GM06990 (cell line): ENCODE data around the gene DYNC1LI2.
A peak's percentile ranks its signal among the peaks of the same experiment; 100 is the strongest.

ENCODE experiments used
- DNase-seq: peaks from one replicate; pipeline ENCODE4 v3.0.0-alpha.2; 2011; ENCODE audit not compliant: insufficient read length; ENCODE audit errors: extremely low read depth
- H3K27me3 ChIP-seq: replicated peaks from 2 replicates; pipeline ENCODE4 v1.6.0; 2011; ENCODE audit warnings: low read length; ENCODE audit not compliant: control insufficient read depth, insufficient read depth
- H3K36me3 ChIP-seq: 2 replicates; pipeline ENCODE4 v1.5.1; 2011; ENCODE audit warnings: low read length; ENCODE audit not compliant: control insufficient read depth, insufficient read depth
- H3K4me3 ChIP-seq: replicated peaks from 2 replicates; pipeline ENCODE4 v1.5.1; 2011; ENCODE audit warnings: low read depth, mild to moderate bottlenecking, control low read depth, low read length
- TF ChIP-seq, protein P1 (sequence below): IDR thresholded peaks from 2 replicates; pipeline ENCODE4 v1.5.1; 2011; ENCODE audit warnings: low read length, control low read depth, mild to moderate bottlenecking, inconsistent platforms; ENCODE audit not compliant: insufficient read depth, poor library complexity, severe bottlenecking

The DYNC1LI2 gene

GRCh38 chr16:66746048-66746447 lies 5.4 kb downstream of the DYNC1LI2 start:
- Histone ChIP-seq H3K36me3 (peaks cover 9% of the 10 kb centered on the region), H3K4me3 (no peak overlapping the region), H3K27me3 (no peaks in the 10 kb centered on the region)
- TF ChIP-seq, protein P1, sequence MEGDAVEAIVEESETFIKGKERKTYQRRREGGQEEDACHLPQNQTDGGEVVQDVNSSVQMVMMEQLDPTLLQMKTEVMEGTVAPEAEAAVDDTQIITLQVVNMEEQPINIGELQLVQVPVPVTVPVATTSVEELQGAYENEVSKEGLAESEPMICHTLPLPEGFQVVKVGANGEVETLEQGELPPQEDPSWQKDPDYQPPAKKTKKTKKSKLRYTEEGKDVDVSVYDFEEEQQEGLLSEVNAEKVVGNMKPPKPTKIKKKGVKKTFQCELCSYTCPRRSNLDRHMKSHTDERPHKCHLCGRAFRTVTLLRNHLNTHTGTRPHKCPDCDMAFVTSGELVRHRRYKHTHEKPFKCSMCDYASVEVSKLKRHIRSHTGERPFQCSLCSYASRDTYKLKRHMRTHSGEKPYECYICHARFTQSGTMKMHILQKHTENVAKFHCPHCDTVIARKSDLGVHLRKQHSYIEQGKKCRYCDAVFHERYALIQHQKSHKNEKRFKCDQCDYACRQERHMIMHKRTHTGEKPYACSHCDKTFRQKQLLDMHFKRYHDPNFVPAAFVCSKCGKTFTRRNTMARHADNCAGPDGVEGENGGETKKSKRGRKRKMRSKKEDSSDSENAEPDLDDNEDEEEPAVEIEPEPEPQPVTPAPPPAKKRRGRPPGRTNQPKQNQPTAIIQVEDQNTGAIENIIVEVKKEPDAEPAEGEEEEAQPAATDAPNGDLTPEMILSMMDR: no peak
- DNase-seq: no peak

GRCh38 chr16:66741950-66742808 lies 9.2 kb downstream of the DYNC1LI2 start:
- DNase-seq: no peak
- TF ChIP-seq, protein P1: no peak
- no peaks in the 10 kb centered on the region for H3K27me3 ChIP-seq
- H3K4me3 ChIP-seq: no peak overlapping the region
- peaks cover 13% of the 10 kb centered on the region for H3K36me3 ChIP-seq

- Histone ChIP-seq H3K27me3 (no peaks in the 10 kb centered on the region), H3K36me3 (peaks cover 13% of the 10 kb centered on the region)
These were observed 10.1 kb downstream of the DYNC1LI2 start for GRCh38 chr16:66741169-66741900.

DNA sequence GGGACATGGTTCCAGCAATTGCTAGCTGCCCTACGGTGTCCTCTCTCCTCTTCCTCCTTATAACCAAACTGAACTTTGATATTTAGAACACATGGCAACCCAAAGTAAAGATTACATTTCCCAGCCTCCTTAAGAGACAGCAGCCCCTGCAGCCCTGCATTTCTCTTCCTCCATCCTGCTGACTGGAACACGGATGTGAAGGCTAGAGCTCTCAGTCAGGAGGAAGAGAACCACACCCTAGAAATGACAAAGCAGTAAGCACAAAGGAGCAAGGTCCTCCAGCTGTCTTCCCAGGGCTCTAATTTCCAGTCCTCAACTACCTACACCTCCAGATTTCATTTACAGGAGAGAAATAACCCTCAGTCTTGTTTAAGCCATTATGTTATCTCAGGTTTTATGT lies 10.9 kb downstream of the DYNC1LI2 start:
- Histone ChIP-seq H3K4me3 (no peak overlapping the region), H3K27me3 (no peaks in the 10 kb centered on the region), H3K36me3 (peaks cover 13% of the 10 kb centered on the region)
- DNase-seq: no peak
- TF ChIP-seq, protein P1: no peak

More at GRCh38 chr16:66741169-66741900, 10.1 kb downstream of the DYNC1LI2 start:
- H3K4me3 ChIP-seq: no peak overlapping the region
- no peak for DNase-seq
- TF ChIP-seq, protein P1: no peak

DNA sequence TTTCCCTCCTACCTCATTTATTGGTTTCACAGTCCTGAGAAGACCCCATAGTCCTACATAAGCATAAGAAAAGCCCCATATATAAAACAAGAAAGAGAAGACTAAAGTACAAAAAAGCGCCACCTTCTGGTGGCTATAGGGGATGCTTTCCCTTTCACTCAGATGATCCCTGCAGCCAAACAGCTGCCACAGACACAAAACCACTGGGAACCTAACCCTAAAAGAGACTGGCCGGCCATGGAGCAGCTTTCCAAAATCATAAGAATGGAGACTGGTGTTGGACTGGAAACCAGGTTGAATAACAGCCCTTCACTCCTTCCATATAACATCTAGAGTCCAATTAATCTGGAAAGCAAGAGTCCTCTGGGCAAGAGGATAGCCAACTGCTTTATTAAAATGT lies 11.4 kb downstream of the DYNC1LI2 start:
- H3K4me3 ChIP-seq: no peak overlapping the region

More for the DNA sequence above, 11.4 kb downstream of the DYNC1LI2 start:
- no peak for DNase-seq
- no peaks in the 10 kb centered on the region for H3K27me3 ChIP-seq
- TF ChIP-seq, protein P1: peak; percentile 69
- peaks cover 11% of the 10 kb centered on the region for H3K36me3 ChIP-seq
